ENCODE measurements around the gene CALB2.
"Not testable (repeated sequence)": the region's sequence is repeated elsewhere in the genome, so short reads cannot be mapped to it uniquely, and the experiment has no call there.

Gene CALB2

GRCh38 chr16:71352963-71353460 is 5.5 kb upstream of the CALB2 start:
- DNase-seq (ENCODE audit: low read depth in 2 of 2), result no peak

GRCh38 chr16:71353736-71354135 is 4.8 kb upstream of the CALB2 start:
- no peak for DNase-seq (ENCODE audit: low read depth in 2 of 2)

GRCh38 chr16:71354156-71354555 is 4.4 kb upstream of the CALB2 start:
- DNase-seq (ENCODE audit: low read depth in 2 of 2), result no peak

GRCh38 chr16:71356051-71356740 is 2.3 kb upstream of the CALB2 start:
- DNase-seq (ENCODE audit: low read depth in 2 of 2), result no peak

GRCh38 chr16:71356936-71357335 is 1.6 kb upstream of the CALB2 start:
- not testable (repeated sequence) for DNase-seq (ENCODE audit: low read depth in 2 of 2)

- DNase-seq (ENCODE audit: low read depth in 2 of 2), result no peak
Observed at GRCh38 chr16:71357681-71358080, 842 bp upstream of the CALB2 start.

GRCh38 chr16:71359431-71359830 is 908 bp downstream of the CALB2 start:
- no peak for DNase-seq (ENCODE audit: low read depth in 2 of 2)

GRCh38 chr16:71360378-71360777 is 1.9 kb downstream of the CALB2 start:
- no peak for DNase-seq (ENCODE audit: low read depth in 2 of 2)

GRCh38 chr16:71364133-71364681 is 5.7 kb downstream of the CALB2 start:
- no peak for DNase-seq (ENCODE audit: low read depth in 2 of 2)

- DNase-seq (ENCODE audit: low read depth in 2 of 2), result no peak
Observed at GRCh38 chr16:71365021-71365420, 6.5 kb downstream of the CALB2 start.

- peak in 1 of 2 donors; percentile 41 for DNase-seq (ENCODE audit: low read depth in 2 of 2)
Observed at GRCh38 chr16:71367241-71367976, 8.9 kb downstream of the CALB2 start.

GRCh38 chr16:71368958-71369357 is 10.4 kb downstream of the CALB2 start:
- no peak for DNase-seq (ENCODE audit: low read depth in 2 of 2)

- DNase-seq (ENCODE audit: low read depth in 2 of 2), result no peak
Observed at GRCh38 chr16:71369494-71369893, 11.0 kb downstream of the CALB2 start.

GRCh38 chr16:71371237-71371636 is 12.7 kb downstream of the CALB2 start:
- no peak for DNase-seq (ENCODE audit: low read depth in 2 of 2)

GRCh38 chr16:71373073-71373472 is 14.6 kb downstream of the CALB2 start:
- no peak for DNase-seq (ENCODE audit: low read depth in 2 of 2)

- DNase-seq (ENCODE audit: low read depth in 2 of 2), result no peak
Observed at GRCh38 chr16:71376465-71377157, 18.1 kb downstream of the CALB2 start.

- DNase-seq (ENCODE audit: low read depth in 2 of 2), result no peak
Observed at GRCh38 chr16:71379711-71380110, 21.2 kb downstream of the CALB2 start.

GRCh38 chr16:71380831-71381230 is 22.3 kb downstream of the CALB2 start:
- DNase-seq (ENCODE audit: low read depth in 2 of 2), result no peak

- DNase-seq (ENCODE audit: low read depth in 2 of 2), result no peak
Observed at GRCh38 chr16:71383054-71383773, 24.7 kb downstream of the CALB2 start.

- no peak for DNase-seq (ENCODE audit: low read depth in 2 of 2)
Observed at GRCh38 chr16:71384073-71384724, 25.7 kb downstream of the CALB2 start.
